GM19035 (cell line): ENCODE measurements around the gene ATXN1.
A peak's percentile ranks its signal among the peaks of the same experiment; 100 is the strongest.

Experiments
- ATAC-seq: cut with Tn5 transposase; IDR thresholded peaks from one replicate; pipeline ENCODE4 v1.9.1; 2021; ENCODE audit not compliant: unreplicated experiment

ATXN1 gene

GRCh38 chr6:16375843-16376242 lies 385.4 kb downstream of the ATXN1 start:
- no peak for ATAC-seq

GRCh38 chr6:16375206-16375605 lies 386.1 kb downstream of the ATXN1 start:
- no peak for ATAC-seq

- peak; percentile 77 for ATAC-seq
These were observed 386.6 kb downstream of the ATXN1 start for GRCh38 chr6:16374461-16375200.

- ATAC-seq = no peak
These were observed 387.2 kb downstream of the ATXN1 start for GRCh38 chr6:16374016-16374415.

GRCh38 chr6:16372029-16372776 lies 389.1 kb downstream of the ATXN1 start:
- no peak for ATAC-seq

GRCh38 chr6:16371401-16371800 lies 389.9 kb downstream of the ATXN1 start:
- no peak for ATAC-seq

GRCh38 chr6:16370943-16371342 lies 390.3 kb downstream of the ATXN1 start:
- no peak for ATAC-seq

- no peak for ATAC-seq
These were observed 391.3 kb downstream of the ATXN1 start for GRCh38 chr6:16369989-16370388.

- no peak for ATAC-seq
These were observed 392.0 kb downstream of the ATXN1 start for GRCh38 chr6:16369140-16369745.

- ATAC-seq = no peak
These were observed 393.7 kb downstream of the ATXN1 start for GRCh38 chr6:16367571-16367970.

- no peak for ATAC-seq
These were observed 397.5 kb downstream of the ATXN1 start for GRCh38 chr6:16363749-16364148.

- ATAC-seq = no peak
These were observed 398.3 kb downstream of the ATXN1 start for GRCh38 chr6:16362819-16363589.

GRCh38 chr6:16362296-16362695 lies 399.0 kb downstream of the ATXN1 start:
- ATAC-seq = no peak

- no peak for ATAC-seq
These were observed 399.4 kb downstream of the ATXN1 start for GRCh38 chr6:16361861-16362260.

- no peak for ATAC-seq
These were observed 400.1 kb downstream of the ATXN1 start for GRCh38 chr6:16361121-16361520.

GRCh38 chr6:16360365-16360764 lies 400.9 kb downstream of the ATXN1 start:
- no peak for ATAC-seq

- no peak for ATAC-seq
These were observed 401.7 kb downstream of the ATXN1 start for GRCh38 chr6:16359563-16359962.

- ATAC-seq = no peak
These were observed 402.6 kb downstream of the ATXN1 start for GRCh38 chr6:16358531-16359138.

- no peak for ATAC-seq
These were observed 405.4 kb downstream of the ATXN1 start for GRCh38 chr6:16355699-16356446.

GRCh38 chr6:16355238-16355637 lies 406.0 kb downstream of the ATXN1 start:
- no peak for ATAC-seq
